ENCODE measurements around the gene SCGB3A2.
"Not testable (repeated sequence)": the region's sequence is repeated elsewhere in the genome, so short reads cannot be mapped to it uniquely, and the experiment has no call there.

- TF ChIP-seq CTCF (IDR thresholded peaks at IDR 0.05 in 8 of 11, conservative IDR thresholded peaks at IDR 0.05 in 3 of 11); POLR2AphosphoS5 (IDR thresholded peaks at IDR 0.05): not testable (repeated sequence)
Measured at GRCh38 chr5:147872744-147873435, 5.6 kb upstream of the SCGB3A2 start.
